ENCODE results near the gene ATRAID. TPM values are rescaled to one million over a fixed set of nuclear protein-coding genes. Genes with fewer than 3 reads are reported as not detected.

Gene ATRAID
- total RNA-seq, 8 experiments from 2014 or later, result 77.0 to 252 (median 123) TPM

DNA sequence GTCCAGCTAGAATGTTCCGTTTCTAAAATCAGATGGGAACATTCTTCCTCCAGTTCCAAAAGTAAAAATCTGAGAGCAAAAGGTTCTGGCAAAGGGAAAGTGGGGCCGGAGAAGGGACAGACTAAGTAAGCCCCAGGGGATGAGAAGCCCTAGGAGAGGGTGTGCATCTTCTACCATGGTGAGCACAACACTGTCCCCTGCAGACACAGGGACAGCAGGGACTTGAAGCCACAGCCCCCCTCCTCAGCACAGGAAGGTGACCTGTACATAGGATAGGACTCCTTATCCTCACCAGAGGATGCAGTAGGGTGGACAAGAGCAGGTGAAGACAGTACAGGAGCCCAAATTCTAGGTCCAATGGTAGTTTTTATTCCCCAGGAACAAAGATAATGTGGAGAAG lies 12.6 kb upstream of the ATRAID start:
- H3K4me3 ChIP-seq, result no peak overlapping the region
- no peak for ATAC-seq (replicated peaks in 6 of 8)
- no peaks in the 10 kb centered on the region for H3K4me1 ChIP-seq (replicated peaks in 1 of 2)
- 50 to 100% (median 100%) methylated on average over 1 to 2 of the region's 2 CpGs; no CpG with 5 or more reads in 3 of the 10 experiments for WGBS, 10 experiments
- H3K27ac ChIP-seq, result no peak overlapping the region
- in situ Hi-C loops (cut with MboI; ENCODE audit: low pct_unique_long_range_greater_than_20kb in 2 of 9, low sequenced_read_pairs in 9 of 9, unreplicated experiment in 9 of 9), result loop anchor here in 1 of 9 experiments (25.0 kb wide), 1 partner anchor 237 kb away; the partner anchor contains the start of gene MAPRE3

DNA sequence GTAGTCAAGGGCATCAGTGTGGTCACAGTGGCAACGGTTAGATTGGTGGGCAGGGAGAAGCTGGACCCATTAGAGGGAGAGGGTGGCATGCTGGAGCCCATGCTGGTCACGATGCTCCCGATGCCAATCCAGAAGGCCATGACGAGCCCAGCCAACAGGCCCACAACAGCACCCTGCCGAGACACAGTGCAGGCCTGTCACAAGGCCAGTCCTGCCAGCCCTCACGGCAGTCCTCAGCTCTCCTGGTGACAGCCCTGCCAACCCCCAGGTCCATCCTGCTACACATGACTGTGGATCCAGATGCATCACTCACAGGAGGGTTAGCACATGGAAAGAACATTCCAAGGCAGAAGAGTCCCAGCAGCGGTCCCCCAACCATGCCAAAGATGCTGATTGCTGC lies 10.2 kb upstream of the ATRAID start:
- 29 to 97% (median 85%) methylated on average over 1 to 4 of the region's 7 CpGs; no CpG with 5 or more reads in 6 of the 10 experiments for WGBS, 10 experiments
- Histone ChIP-seq H3K4me3 (no peak overlapping the region), H3K27ac (no peak overlapping the region), H3K4me1 (replicated peaks in 1 of 2) (no peaks in the 10 kb centered on the region)
- in situ Hi-C loops (cut with MboI; ENCODE audit: low pct_unique_long_range_greater_than_20kb in 2 of 9, low sequenced_read_pairs in 9 of 9, unreplicated experiment in 9 of 9), result loop anchor here in 2 of 9 experiments (10.0 to 25.0 kb wide), 2 partner anchors 107 to 114 kb away; partner anchors contain the start of genes EMILIN1 (in 1 of the 2) and KHK (in 1 of the 2)
- ATAC-seq (replicated peaks in 6 of 8), result no peak

DNA sequence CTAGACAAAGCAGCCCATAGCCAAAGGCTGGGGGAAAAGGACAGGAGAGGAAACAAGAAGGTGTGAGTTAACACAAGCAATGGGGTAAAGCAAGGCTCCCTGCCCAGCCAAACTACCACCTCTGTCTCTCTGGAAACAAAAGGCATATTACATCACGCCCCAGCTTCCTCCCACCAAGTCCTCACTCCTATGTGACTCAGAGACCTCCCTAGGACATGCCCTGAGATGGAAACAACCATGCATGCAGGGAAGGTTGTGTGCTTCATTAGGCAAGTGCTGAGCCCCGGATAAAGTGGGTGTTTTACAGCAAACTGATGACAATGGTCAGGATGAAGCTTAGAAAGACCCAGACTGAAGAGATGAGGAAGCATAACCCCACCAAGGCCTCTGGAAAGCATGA lies 9.0 kb upstream of the ATRAID start:
- ATAC-seq (replicated peaks in 6 of 8), result no peak
- H3K4me1 ChIP-seq (replicated peaks in 1 of 2), result no peaks in the 10 kb centered on the region
- 75 to 100% (median 89%) methylated on average over 1 to 2 of the region's 2 CpGs; no CpG with 5 or more reads in 6 of the 10 experiments for WGBS, 10 experiments
- no peak overlapping the region for H3K4me3 ChIP-seq
- no peak overlapping the region for H3K27ac ChIP-seq
- in situ Hi-C loops (cut with MboI; ENCODE audit: low pct_unique_long_range_greater_than_20kb in 2 of 9, low sequenced_read_pairs in 9 of 9, unreplicated experiment in 9 of 9), result loop anchor here in 2 of 9 experiments (10.0 to 25.0 kb wide), 2 partner anchors 108 to 116 kb away; partner anchors contain the start of genes EMILIN1 (in 1 of the 2) and KHK (in 1 of the 2)

DNA sequence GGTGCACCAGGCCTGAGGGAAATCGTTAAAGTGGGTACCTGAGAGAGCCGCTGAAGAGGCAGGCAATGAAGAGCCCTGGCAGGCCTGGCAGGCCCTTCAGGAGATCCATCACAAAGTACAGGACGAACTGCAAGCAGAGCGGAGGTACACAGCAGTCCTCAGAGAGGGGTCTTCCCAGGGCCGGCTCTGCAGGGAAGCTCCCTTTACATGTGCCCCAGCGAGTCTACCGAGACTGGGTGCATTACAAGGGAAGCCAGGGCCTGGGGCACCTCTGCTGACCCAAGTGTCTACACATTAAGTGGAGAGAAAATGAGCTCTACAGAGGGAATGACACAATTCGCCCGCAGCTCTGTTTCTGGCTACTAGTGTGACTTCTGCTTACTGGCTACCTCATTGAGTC lies 8.1 kb upstream of the ATRAID start:
- in situ Hi-C loops (cut with MboI; ENCODE audit: low pct_unique_long_range_greater_than_20kb in 2 of 9, low sequenced_read_pairs in 9 of 9, unreplicated experiment in 9 of 9), result loop anchor here in 2 of 9 experiments (10.0 to 25.0 kb wide), 2 partner anchors 109 to 116 kb away; partner anchors contain the start of genes EMILIN1 (in 1 of the 2) and KHK (in 1 of the 2)
- Histone ChIP-seq H3K4me3 (no peak overlapping the region), H3K4me1 (replicated peaks in 1 of 2) (no peaks in the 10 kb centered on the region), H3K27ac (no peak overlapping the region)
- 75 to 100% (median 100%) methylated on average over 1 to 2 of the region's 9 CpGs; no CpG with 5 or more reads in 5 of the 10 experiments for WGBS, 10 experiments
- no peak for ATAC-seq (replicated peaks in 6 of 8)

DNA sequence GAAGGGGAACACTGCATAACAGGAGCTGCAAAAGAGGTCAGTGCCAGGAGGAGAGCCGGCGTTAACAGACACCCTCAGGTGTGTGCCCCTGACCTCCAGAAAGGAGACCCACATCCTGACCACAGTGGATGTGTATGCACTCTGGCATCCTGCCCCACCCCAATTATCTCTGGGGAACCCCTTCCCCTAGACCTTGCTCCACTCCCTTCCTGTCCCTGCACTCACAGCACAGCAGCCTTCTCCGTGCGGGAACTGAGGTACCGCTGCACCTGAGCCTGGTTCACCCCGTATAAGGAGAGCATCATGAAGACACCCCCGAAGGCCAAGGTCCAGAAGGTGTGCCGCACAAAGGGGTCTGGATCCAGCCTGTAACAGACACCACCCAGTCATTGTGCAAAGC lies 7.3 kb upstream of the ATRAID start:
- in situ Hi-C loops (cut with MboI; ENCODE audit: low pct_unique_long_range_greater_than_20kb in 2 of 9, low sequenced_read_pairs in 9 of 9, unreplicated experiment in 9 of 9), result loop anchor here in 2 of 9 experiments (10.0 to 25.0 kb wide), 2 partner anchors 110 to 117 kb away; partner anchors contain the start of genes EMILIN1 (in 1 of the 2) and KHK (in 1 of the 2)
- WGBS, 10 experiments, result 92 to 100% (median 100%) methylated on average over 1 to 5 of the region's 8 CpGs; no CpG with 5 or more reads in 5 of the 10 experiments
- Histone ChIP-seq H3K27ac (no peak overlapping the region), H3K4me1 (replicated peaks in 1 of 2) (no peaks in the 10 kb centered on the region), H3K4me3 (no peak overlapping the region)
- ATAC-seq (replicated peaks in 6 of 8), result no peak

DNA sequence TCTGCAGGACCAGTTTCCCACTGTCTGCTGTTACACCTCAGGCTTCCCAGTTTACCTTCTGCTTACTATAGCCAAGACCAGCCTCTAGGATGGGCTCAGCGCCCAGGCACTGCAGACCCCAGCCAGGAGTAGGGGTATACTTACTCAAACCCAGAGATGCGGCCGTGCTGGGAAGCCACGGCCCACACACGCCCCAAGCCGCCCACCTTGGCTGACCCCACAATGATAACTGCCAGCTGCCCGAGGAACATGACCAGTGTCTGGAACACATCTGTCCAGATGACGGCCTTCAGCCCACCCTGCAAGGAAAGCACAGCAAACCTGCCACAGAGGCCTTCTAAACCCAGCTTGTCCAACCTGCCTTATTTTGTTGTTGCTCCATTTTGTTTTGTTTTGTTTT lies 6.6 kb upstream of the ATRAID start:
- in situ Hi-C loops (cut with MboI; ENCODE audit: low pct_unique_long_range_greater_than_20kb in 2 of 9, low sequenced_read_pairs in 9 of 9, unreplicated experiment in 9 of 9), result loop anchor here in 2 of 9 experiments (10.0 to 25.0 kb wide), 2 partner anchors 110 to 118 kb away; partner anchors contain the start of genes EMILIN1 (in 1 of the 2) and KHK (in 1 of the 2)

DNA sequence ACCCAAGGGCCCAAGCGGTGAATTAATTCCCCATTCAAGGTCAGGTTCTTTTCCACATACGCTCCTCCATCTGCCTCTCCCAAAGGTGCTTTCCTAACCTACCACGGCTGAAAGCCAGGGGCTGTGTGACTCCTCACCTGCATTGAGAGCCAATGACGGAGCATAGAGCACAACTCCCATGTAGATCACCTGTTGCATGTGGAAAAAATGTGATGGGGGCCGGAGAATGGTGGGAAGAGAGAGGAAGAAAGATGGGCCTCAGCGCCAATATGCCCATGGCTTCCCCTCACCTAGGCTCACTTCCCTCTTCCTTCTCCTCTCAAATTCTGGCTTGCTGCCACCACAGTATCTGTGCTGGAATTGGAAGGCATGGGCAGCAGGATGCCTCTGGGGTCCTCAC lies 5.5 kb upstream of the ATRAID start:
- Histone ChIP-seq H3K27ac (no peak overlapping the region), H3K4me3 (no peak overlapping the region), H3K4me1 (replicated peaks in 1 of 2) (peaks cover 5 to 8% of the 10 kb centered on the region in 2 donors)
- in situ Hi-C loops (cut with MboI; ENCODE audit: low pct_unique_long_range_greater_than_20kb in 2 of 9, low sequenced_read_pairs in 9 of 9, unreplicated experiment in 9 of 9), result loop anchor here in 2 of 9 experiments (10.0 to 25.0 kb wide), 2 partner anchors 112 to 119 kb away; partner anchors contain the start of genes EMILIN1 (in 1 of the 2) and KHK (in 1 of the 2)
- no peak for ATAC-seq (replicated peaks in 6 of 8)
- WGBS, 10 experiments, result 86 to 100% (median 100%) methylated on average over 1 to 3 of the region's 6 CpGs; no CpG with 5 or more reads in 4 of the 10 experiments

More for the DNA sequence above, 6.6 kb upstream of the ATRAID start:
- H3K27ac ChIP-seq, result no peak overlapping the region
- 80 to 100% (median 90%) methylated on average over 2 to 6 of the region's 8 CpGs; no CpG with 5 or more reads in 6 of the 10 experiments for WGBS, 10 experiments
- no peak overlapping the region for H3K4me3 ChIP-seq
- no peaks in the 10 kb centered on the region for H3K4me1 ChIP-seq (replicated peaks in 1 of 2)
- no peak for ATAC-seq (replicated peaks in 6 of 8)

DNA sequence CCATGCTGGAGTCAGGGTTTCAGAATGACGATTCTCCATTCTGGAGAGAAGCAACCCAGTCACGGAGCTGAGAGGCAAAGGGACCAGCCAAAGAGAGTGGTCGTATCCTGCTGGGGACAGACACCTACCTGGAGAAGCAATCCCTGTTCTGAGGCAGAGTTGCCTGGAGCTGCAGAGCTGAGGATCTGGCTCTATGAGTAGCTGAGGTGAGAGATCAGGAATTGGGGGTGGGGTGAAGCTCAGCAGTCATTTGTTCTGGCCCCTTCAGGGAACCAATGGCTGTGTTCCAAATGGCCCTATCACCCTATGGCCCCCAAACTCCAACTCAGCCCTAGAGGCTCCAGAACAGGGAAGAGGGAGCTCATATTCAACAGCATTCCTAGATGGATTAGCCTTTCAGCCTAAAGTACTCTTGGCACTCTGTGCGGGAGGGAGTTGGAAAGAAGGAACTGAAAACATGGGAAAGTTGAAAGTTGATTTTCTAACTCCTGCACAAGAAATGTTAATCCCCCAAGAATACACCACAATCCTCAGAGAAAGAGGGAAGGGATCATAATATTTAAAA lies 3.3 kb upstream of the ATRAID start:
- Histone ChIP-seq H3K27ac (no peak overlapping the region), H3K4me3 (no peak overlapping the region), H3K4me1 (replicated peaks in 1 of 2) (peaks cover 8 to 10% of the 10 kb centered on the region in 2 donors)
- no peak for ATAC-seq (replicated peaks in 6 of 8)
- in situ Hi-C loops (cut with MboI; ENCODE audit: low pct_unique_long_range_greater_than_20kb in 2 of 9, low sequenced_read_pairs in 9 of 9, unreplicated experiment in 9 of 9), result loop anchor here in 2 of 9 experiments (10.0 to 25.0 kb wide), 2 partner anchors 114 to 121 kb away; partner anchors contain the start of genes EMILIN1 (in 1 of the 2) and KHK (in 1 of the 2)
- 83 to 100% (median 100%) methylated on average over 1 to 2 of the region's 4 CpGs; no CpG with 5 or more reads in 2 of the 10 experiments for WGBS, 10 experiments

DNA sequence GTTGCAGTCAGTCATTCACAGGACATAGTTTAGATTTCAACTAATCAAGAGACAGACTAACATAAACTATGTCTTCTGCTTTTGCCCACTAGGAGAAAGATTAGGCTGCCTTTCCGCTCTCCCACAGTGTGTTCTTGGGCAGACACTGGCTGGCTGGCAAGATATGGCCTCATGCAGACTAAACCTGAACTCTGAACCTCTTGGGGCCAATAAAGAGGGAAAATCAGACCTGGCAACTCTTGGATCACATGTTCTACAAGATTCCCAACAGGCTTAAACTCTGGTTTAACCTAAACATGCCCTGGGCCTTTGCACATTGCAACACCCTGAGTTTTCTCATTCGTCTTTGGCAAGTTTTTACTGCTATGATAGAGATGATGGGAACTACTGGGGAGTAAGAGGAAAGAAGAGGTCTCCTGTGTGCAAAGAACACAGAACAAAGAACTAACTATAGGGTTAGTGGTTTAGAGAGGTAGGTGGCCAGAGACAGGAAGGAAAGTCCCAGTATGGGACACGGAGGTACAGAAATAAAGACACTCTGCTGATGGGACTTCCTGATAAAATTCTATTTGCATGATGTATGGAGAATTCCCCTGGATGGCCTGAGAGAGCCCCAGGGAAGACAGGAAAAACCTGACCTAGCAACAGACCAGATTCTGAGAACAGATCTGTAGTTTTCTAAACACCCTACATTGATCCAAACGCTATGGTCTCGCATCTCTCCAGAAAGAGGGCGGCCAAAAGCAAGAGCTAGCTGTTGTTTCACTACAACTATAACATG lies 2.0 kb upstream of the ATRAID start:
- 76 to 100% (median 92%) methylated on average over 2 to 4 of the region's 6 CpGs for WGBS, 10 experiments
- in situ Hi-C loops (cut with MboI; ENCODE audit: low pct_unique_long_range_greater_than_20kb in 2 of 9, low sequenced_read_pairs in 9 of 9, unreplicated experiment in 9 of 9), result loop anchor here in 2 of 9 experiments (10.0 to 25.0 kb wide), 2 partner anchors 115 to 123 kb away; partner anchors contain the start of genes EMILIN1 (in 1 of the 2) and KHK (in 1 of the 2)
- no peak for ATAC-seq (replicated peaks in 6 of 8)
- no peak overlapping the region for H3K27ac ChIP-seq
- H3K4me1 ChIP-seq (replicated peaks in 1 of 2), result peaks cover 11 to 13% of the 10 kb centered on the region in 2 donors
- no peak overlapping the region for H3K4me3 ChIP-seq

DNA sequence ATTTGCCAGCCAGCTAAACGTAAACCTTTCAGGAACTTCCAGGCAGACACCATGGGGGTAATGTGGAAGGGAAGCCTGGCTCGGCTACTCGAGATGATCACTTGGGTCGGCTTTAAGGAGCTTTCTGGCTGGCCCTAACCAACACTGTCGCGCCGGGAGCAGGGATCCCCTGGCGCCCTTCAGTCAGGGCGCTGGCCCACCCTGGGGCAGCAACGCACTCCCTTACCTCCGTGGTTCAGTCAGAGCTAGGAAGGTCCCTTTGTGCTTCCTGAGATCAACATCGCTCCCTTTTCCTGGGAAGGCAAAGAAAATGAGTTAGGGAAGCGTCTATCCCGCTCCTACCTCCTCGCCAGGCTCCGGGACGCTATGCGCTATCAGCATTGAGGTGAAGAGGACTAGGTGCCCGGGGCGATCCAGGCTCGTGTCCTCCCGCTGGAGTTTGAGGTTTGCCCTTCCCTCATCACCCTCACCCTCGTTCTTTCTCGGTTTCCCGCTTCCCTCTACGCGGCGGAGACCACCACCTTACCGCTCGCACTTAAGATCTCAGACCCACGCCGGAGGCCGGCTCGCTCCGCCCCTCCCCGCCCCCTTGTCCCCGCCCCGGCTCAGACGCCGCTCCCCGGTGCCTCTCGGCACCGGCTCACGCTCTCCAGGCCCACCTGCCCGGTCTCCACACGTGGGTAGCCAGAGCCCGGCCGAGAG lies 449 bp upstream of the ATRAID start:
- whole genome bisulfite sequencing, 10 experiments, result 0 to 8% (median 2%) methylated on average over 2 to 17 of the region's 48 CpGs; no CpG with 5 or more reads in 3 of the 10 experiments
- H3K4me3 ChIP-seq, result peak overlapping the region; percentile 85 to 95 (median 93)
- peaks cover 13 to 17% of the 10 kb centered on the region in 2 donors for H3K4me1 ChIP-seq (replicated peaks in 1 of 2)
- peak overlapping the region; percentile 98 for H3K27ac ChIP-seq
- in situ Hi-C loops (cut with MboI; ENCODE audit: low pct_unique_long_range_greater_than_20kb in 2 of 9, low sequenced_read_pairs in 9 of 9, unreplicated experiment in 9 of 9), result loop anchor here in 1 of 9 experiments (25.0 kb wide), 1 partner anchor 124 kb away; the partner anchor contains the start of genes EMILIN1 and KHK
- peak in 5 of 8 experiments; percentile 1 to 78 (median 8) for ATAC-seq (replicated peaks in 6 of 8)

DNA sequence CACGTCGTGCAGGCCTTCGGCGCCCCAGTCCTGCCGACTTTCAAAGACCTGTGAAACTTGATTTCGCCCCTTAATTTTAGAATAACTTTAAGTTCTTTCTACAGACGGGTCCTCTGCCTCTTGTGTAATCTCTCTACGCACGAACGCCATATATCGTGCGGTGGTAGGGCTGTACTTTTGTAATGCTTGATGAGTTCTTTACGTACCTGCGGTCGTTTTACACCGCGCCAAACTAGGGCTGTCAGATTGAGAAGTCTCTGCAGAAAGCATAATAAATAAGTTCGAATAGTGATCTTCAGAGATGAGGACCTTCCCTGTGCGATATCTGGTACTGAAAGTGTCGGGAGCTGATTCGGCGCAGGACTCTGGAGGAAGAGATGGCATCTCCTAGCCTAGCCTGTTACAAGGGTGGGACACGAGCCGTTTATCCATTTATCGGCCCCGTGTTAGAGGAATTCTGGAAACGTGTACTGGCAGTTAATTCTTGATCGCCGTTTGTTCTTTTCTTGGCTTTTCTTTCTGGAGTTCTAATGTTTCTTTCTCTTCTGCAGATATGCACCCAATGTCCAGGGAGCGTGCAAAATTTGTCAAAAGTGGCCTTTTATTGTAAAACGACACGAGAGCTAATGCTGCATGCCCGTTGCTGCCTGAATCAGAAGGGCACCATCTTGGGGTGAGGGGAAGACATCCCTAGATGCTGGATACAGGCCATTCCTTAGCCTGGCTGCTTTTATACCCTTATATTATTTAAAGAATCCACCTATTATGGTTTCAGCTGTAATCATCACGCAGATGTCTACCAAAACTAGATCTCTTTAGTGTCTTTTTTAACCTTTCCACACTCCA lies 1.0 kb downstream of the ATRAID start:
- WGBS, 10 experiments, result 2 to 50% (median 6%) methylated on average over 1 to 31 of the region's 34 CpGs
- in situ Hi-C loops (cut with MboI; ENCODE audit: low pct_unique_long_range_greater_than_20kb in 2 of 9, low sequenced_read_pairs in 9 of 9, unreplicated experiment in 9 of 9), result loop anchor here in 1 of 9 experiments (25.0 kb wide), 1 partner anchor 126 kb away; the partner anchor contains the start of genes EMILIN1 and KHK
- peak in 3 of 8 experiments; percentile 3 to 6 (median 4) for ATAC-seq (replicated peaks in 6 of 8)

More for the DNA sequence above, 1.0 kb downstream of the ATRAID start:
- peak overlapping the region; percentile 98 for H3K27ac ChIP-seq
- peak overlapping the region; percentile 85 to 95 (median 93) for H3K4me3 ChIP-seq
- H3K4me1 ChIP-seq (replicated peaks in 1 of 2), result peaks cover 19 to 23% of the 10 kb centered on the region in 2 donors

Measured in motor neuron (in vitro differentiated cells).